Umbilical cord (tissue), 2 donors: Measurements from ENCODE around the gene KRT79. TPM values are rescaled to one million over a fixed set of nuclear protein-coding genes. Genes with fewer than 3 reads are reported as not detected.

Source experiments
- DNase-seq: peaks from one replicate; pipeline ENCODE4 v3.0.0-alpha.2; 2015; ENCODE audit warnings: low spot score
- total RNA-seq: library from RNA; depleted of rRNA; stranded (reverse); fragments of >200 nt; gene quantifications from one replicate; pipeline ENCODE4 v1.2.3, GENCODE V29; 2014; ENCODE audit warnings: low replicate concordance; ENCODE audit not compliant: insufficient read depth

The KRT79 gene
- total RNA-seq, 1 donor from 2014 or later: not detected

- DNase-seq: no peak
These were observed 14.2 kb downstream of the KRT79 start for GRCh38 chr12:52819731-52820510.

- peak; percentile 45 for DNase-seq
These were observed 15.2 kb downstream of the KRT79 start for GRCh38 chr12:52818887-52819420.

GRCh38 chr12:52818388-52818787, 15.7 kb downstream of the KRT79 start:
- peak; percentile 90 for DNase-seq

- no peak for DNase-seq
These were observed 16.3 kb downstream of the KRT79 start for GRCh38 chr12:52817699-52818238.

- DNase-seq: no peak
These were observed 17.0 kb downstream of the KRT79 start for GRCh38 chr12:52817003-52817698.

- DNase-seq: no peak
These were observed 18.2 kb downstream of the KRT79 start for GRCh38 chr12:52815676-52816588.

GRCh38 chr12:52815161-52815560, 18.9 kb downstream of the KRT79 start:
- no peak for DNase-seq

- no peak for DNase-seq
These were observed 19.4 kb downstream of the KRT79 start for GRCh38 chr12:52814710-52815155.

GRCh38 chr12:52813885-52814709, 20.0 kb downstream of the KRT79 start, which contains the start of gene KRT4:
KRT4 (minus strand) TSS chr12:52814116; CDS start chr12:52814058, 58 bp downstream.
- peak; percentile 74 for DNase-seq

GRCh38 chr12:52813203-52813819, 20.8 kb downstream of the KRT79 start:
- DNase-seq: no peak

- no peak for DNase-seq
These were observed 21.4 kb downstream of the KRT79 start for GRCh38 chr12:52812749-52813148.

GRCh38 chr12:52812073-52812400, 22.1 kb downstream of the KRT79 start:
- DNase-seq: no peak

GRCh38 chr12:52811191-52812072, 22.7 kb downstream of the KRT79 start:
- no peak for DNase-seq

- no peak for DNase-seq
These were observed 23.6 kb downstream of the KRT79 start for GRCh38 chr12:52810554-52810953.

- no peak for DNase-seq
These were observed 24.9 kb downstream of the KRT79 start for GRCh38 chr12:52809166-52809565.

- DNase-seq: no peak
These were observed 25.4 kb downstream of the KRT79 start for GRCh38 chr12:52808573-52809160.

- DNase-seq: no peak
These were observed 26.3 kb downstream of the KRT79 start for GRCh38 chr12:52807544-52808470.
